ENCODE results near the gene C19orf18.

- TF ChIP-seq, protein P1, sequence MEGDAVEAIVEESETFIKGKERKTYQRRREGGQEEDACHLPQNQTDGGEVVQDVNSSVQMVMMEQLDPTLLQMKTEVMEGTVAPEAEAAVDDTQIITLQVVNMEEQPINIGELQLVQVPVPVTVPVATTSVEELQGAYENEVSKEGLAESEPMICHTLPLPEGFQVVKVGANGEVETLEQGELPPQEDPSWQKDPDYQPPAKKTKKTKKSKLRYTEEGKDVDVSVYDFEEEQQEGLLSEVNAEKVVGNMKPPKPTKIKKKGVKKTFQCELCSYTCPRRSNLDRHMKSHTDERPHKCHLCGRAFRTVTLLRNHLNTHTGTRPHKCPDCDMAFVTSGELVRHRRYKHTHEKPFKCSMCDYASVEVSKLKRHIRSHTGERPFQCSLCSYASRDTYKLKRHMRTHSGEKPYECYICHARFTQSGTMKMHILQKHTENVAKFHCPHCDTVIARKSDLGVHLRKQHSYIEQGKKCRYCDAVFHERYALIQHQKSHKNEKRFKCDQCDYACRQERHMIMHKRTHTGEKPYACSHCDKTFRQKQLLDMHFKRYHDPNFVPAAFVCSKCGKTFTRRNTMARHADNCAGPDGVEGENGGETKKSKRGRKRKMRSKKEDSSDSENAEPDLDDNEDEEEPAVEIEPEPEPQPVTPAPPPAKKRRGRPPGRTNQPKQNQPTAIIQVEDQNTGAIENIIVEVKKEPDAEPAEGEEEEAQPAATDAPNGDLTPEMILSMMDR (IDR thresholded peaks at IDR 0.05), result no peak
- TF ChIP-seq EP300 (IDR thresholded peaks at IDR 0.05) (no peak), POLR2AphosphoS5 (IDR thresholded peaks at IDR 0.05) (no peak), POLR2A (IDR thresholded peaks at IDR 0.05) (no peak)
Measured at GRCh38 chr19:57949702-57950101, 24.6 kb downstream of the C19orf18 start.
